HG03439 (cell line): Measurements from ENCODE around the gene PHF19.

Experiments used
- ATAC-seq: cut with Tn5 transposase; IDR thresholded peaks from one replicate; pipeline ENCODE4 v1.9.1; 2021; ENCODE audit warnings: mild to moderate bottlenecking, moderate library complexity; ENCODE audit not compliant: unreplicated experiment

The PHF19 gene

DNA sequence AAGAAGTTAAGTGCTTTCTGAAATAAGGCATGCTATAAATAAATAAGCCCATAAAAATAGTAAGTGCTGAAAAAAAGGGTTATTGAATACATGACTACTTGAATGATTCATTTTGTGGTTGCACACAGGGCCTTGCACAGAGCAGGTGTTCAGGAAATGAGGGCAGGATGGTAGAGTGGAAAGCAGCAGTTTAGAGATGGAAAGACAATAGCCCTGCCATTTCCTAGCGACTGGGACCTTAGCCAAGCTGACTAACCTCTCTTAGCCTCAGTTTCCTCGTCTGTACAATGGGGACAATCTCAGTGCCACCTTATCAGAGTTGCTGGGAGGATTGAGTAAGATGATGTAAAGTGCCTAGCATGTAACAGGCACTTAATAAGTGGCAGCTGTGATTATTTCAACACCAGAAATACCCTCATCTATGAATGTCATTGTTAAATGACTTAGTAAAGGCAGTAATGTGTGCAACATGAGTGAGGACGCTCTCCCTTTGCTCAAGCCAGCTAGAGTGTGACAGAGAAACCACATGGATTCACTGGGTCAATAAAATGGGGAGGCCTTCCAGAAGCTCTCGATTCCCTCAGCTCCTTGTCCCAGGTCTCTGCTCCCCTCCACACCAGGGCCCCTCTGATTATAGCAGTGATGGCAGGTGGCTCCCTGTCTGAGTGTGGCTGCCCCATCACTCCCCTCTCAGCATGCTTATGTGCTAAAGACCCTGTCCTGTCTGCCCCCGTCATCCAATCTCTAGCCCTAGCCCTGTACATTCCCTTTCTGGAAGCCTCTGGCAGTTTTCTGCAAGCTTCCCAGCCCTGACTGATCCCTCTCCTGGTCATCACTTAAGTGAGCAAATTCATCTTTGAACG, 16.0 kb upstream of the PHF19 start:
- peak; percentile 65 for ATAC-seq

DNA sequence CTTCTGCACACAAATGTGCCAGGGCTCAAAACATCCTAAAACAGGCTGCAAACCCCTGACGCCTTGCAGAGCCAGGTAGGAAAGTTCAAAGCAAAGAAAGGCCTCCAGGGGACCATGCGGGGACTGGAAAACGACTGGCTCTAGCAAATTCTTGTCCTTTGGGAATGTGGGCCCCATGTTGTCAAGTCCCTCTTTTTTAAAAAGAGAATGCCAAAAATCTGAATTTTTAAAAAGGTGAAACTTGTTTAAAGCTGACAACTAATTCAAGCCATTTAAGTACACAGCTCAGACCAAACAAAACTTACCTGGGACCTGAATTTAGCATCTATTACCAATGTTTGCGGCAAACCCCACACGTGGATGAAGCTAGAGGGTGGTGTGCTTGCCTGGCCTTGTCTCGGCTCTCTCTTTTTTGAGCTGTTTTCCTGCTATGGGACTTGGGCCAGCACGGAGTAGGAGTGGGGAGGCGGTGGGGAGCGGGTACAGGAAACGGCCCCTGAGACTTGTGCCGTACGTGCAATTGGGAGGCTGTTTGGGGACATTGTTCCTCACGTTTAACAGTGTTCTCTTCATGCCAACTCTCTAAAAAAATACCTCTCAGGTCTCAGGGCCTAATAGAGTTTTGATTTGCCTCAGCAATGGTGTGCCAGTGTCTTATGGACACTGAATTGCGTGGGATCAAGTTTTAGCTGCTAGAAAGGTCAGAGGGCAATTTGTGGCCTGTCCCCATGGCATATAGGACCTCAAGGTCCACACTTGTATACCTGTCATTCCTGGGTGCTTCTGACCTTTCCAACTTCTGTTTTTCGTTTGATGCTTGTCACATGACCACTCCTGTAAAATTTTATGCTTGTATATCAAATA, 15.1 kb upstream of the PHF19 start:
- peak; percentile 39 for ATAC-seq

DNA sequence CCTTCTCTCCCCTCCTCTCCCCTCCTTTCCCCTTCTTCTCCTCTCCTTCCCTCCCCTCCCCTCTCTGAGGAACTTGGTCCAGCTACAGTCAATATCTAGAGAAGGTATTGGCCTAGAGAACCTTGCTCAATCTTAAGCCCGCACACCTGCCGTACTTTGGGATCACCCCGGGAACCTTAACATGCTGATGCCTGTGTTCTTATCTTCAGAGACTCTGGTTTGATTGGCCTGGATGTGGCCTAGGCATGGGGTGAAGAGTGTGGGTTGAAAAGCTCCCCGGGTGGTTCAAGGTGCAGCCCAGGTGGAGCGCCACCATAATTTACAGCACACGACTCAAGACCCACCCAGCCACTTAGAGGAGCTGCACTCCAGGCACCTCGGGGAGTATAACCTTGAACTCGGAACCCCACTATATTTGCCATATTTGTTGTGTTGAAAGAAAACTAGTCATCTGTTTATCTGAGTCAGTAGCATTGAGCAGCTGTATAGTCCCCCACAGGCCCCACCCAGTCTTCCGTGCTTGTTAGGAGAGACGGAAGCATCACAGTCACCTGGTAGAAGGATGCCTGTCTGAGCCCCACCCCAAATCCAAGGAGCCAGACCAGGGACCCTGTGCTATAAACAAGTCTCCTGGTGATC, 14.4 kb upstream of the PHF19 start:
- no peak for ATAC-seq

DNA sequence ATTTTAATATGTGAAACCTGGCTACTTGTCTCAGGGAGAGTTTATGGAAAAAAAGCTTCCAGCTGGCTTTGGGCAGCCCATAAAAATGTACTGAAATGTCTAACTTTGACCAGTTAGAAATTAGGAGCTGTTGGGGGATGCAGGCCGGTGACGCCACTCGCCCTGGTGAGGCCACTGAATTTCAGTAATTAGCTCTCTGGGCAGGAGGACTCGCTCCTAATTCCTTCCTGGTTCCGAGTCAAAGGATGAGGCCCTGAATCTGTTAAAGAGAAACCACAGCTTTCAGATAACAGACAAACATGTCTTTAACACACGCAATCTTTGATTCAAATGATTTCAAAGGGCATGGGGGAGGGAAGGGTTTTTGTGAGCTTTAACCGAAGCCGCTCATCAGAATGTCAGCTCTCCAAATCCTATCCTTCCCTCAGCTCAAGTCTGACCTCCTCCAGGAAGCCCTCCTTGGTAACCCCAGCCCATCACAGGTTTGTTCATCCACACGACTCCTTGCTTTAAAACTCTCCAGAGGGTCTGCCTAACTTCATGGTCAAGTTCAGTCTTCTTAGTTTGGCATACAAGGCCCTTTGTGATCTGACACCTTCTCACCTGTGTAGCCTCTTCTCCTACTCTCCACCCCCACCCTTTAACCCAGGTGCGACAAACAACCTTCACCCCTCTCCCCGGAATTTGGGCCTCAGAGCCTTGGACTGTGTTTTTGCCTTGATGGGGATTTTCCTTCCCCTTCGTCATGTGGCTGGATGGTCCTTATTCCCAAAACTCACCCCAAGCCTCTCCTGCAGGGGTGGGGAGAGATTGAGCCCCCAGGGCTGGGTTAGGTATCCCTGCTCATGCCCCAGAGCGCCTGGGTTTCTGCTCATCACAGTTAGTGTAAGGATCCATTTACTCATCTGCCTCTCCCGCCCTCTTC, 13.6 kb upstream of the PHF19 start:
- no peak for ATAC-seq

GRCh38 chr9:120889606-120890271, 12.8 kb upstream of the PHF19 start:
- no peak for ATAC-seq

DNA sequence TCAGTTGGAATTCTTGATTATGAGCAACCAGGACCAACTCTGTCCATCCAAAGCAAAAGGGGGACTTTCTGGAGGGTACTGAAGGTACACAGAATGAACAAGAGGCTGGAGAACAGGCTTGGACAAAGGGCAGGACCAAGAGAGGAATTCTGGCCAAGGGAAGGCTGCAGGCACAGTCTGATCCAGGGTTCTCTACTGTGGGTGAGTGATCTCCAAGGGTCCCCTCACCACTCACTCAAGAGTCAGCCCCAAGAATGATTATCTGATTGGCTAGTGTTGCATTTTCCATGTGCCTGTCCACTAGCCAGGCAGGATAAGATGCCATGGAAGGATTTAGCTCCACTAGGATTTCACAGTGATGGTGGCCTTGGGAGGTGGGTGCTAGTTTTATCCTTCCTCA, 11.6 kb upstream of the PHF19 start:
- ATAC-seq, result no peak

DNA sequence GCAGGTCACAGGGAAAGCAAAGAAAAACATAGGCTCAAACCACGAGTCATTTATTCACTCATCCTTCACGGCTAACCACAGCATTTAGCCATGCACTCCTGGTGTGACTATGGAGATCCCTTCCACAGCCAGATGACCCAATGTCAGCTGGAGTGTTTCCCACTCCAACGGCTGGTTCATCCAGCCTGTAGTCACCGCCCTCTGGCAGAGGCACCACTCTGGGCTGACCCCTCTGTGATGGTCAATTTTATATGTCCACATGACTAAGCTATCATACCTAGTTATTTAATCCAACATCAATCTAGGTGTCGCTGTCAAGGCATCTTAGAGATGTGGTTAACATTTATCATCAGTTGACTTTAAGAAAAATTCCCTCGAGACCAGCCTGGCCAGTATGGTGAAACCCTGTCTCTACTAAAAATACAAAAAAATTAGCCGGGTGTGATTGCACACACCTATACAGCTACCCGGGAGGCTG, 9.5 kb upstream of the PHF19 start:
- ATAC-seq, result no peak

- no peak for ATAC-seq
Measured at GRCh38 chr9:120885958-120886357, 9.0 kb upstream of the PHF19 start.

DNA sequence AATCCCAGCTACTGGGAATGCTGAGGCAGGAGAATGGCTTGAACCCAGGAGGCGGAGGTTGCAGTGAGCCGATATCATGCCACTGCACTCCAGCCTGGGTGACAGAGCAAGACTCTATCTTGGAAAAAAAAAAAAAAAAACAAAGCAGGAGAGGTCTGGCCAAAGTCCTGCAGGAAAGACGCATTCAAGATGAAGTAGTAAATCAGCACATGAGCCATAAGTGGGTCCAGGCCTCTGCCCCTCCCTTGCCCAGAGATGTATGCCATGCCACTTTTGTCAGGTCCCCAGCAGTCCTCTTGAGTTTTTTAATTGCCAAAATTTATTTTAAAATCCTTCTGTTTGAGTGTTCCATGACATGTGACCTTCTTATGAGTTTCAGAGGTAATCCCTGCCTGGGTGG, 8.5 kb upstream of the PHF19 start:
- no peak for ATAC-seq

- ATAC-seq, result no peak
Measured at GRCh38 chr9:120883608-120883996, 6.6 kb upstream of the PHF19 start.

DNA sequence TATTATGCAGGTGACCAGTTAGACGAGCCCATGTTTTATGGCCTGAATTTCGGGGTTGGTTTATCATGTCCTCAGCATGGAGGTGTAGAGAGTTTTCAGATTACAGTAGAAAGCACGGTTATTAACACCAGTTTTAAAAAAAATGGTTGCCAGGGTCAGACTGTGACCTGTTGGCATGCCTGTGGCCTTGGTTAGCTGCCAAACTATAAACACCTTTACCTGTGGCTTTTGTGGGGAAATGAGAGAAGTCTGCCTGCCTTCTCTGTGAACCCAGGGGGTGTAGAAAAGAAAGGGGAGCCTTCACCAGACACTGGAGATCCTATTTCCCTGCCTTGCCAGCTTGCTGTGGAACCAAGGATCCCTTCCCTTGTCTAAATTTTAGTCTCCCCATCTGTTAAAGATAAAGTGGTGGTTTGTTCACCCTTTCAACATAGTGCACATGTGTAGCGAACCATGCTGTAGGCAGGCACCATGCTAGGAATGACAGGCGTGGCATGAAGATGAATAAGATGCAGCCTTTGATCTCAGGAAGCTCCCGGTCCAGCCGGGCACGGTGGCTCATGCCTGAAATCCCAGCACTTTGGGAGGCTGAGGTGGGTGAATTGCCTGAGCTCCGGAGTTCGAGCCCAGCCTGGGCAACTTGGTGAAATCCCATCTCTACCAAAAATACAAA, 6.1 kb upstream of the PHF19 start:
- no peak for ATAC-seq

DNA sequence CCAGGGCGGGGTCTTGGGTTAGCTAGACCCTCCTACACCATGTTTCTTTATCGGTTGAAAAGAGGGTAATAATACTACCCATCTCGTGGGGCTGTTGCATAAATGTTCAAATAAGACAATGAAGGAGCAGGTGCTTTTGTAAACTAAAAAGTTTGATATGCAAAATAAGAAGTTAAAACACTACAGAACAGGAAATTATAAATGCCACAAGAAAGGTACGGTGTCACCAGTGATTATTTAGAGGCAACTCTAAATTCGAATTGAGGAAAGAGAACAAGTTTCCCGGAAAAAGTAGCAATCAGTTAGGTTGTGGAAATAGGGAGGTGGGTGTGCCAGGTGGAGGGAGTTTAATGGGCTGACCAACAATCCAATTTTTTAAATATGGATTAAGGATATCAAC, 2.5 kb upstream of the PHF19 start:
- ATAC-seq, result no peak

DNA sequence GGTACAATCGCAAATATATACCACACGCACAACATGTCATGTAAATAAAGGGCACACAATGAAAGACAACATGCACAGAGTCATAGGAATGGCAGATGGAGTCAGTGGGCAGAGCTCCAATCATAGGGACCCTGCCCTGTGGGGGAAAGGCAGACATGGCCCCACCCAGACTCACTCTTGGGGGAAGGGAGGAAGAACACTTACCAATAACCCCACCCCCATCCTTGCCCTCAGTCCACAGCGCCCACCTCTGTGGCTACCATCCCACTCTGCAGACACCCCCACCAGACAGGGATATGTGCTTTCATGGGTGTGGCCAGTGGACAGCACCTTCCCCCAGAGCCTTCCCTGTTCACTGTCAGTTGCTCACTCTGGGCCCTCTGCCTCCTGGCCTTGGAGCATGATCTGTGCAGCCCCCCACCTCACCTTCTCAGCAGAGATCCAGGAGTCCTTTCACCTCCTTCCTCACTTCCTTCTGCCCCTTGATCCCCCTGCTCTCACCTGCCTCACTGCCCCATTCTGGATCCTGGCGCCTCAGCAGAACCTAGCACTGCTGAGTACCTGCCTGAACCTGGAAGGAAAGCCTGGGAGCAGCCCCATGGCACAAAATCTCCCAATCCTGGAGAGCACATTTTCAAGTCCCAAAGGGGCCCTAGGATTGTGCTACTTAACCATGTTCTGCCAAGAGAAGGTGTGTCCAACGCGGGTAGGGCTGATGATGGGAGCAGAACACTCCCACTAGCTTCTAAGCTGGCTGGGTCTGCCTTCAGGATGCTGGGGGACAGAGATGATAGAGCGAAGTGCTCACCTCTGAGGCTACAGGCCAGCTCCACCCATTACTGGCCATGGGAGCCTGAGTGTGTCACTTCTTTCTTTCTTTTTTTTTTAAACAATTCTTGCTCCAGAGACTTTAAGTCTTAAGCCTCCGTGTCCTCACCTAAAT, 1.5 kb upstream of the PHF19 start:
- no peak for ATAC-seq

- ATAC-seq, result peak; percentile 34
Measured at GRCh38 chr9:120877276-120878034, 467 bp upstream of the PHF19 start.

DNA sequence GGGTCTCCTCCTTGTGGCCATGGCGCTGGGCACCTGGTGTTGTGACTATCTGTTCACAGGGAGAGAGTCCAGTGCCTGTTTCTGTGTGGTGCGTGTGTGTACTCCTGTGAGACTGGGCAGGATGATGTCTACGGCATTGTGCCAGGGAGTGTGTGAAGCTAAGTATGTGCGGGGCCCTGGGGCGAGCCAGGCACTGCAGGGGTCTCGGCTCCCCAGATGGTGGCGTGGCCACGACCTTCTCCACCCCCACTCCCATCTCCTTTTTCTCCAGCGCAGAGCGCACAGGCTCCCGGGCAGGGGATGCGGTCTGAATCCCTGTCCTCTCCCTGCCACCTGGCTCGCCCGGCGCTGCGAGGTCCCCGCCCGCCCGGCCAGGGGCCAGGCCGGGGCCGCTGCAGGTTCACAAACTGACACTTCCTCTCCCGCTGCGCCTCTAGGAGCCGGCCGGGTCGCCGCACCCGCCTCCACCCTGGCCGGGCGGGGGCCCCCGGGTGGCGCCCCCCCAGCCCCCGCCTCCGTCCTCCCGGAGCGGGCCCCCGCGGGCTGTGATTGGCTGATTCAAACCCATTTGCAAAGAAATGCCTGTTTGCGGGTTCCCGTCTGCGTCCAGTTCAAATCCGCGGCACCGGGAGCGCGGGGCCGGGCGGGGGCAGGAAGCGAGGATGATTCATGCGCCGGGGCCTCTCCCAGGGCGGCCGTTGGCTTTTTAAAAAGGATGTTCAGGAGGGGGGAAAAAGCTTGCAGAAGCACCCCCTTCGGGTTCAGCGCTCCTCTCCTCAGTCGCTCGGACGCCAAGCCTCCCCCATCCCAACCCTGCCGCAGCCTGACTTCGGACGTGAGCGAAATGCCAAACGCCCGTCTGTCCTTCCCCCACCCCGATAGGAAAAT, 790 bp downstream of the PHF19 start:
- peak; percentile 53 for ATAC-seq

GRCh38 chr9:120875643-120875953, 1.4 kb downstream of the PHF19 start:
- ATAC-seq, result no peak

GRCh38 chr9:120875195-120875565, 1.8 kb downstream of the PHF19 start:
- no peak for ATAC-seq
